Astrocyte (in vitro differentiated cells and primary cell): ENCODE results near the gene CDKAL1.

ENCODE experiments used
- CTCF ChIP-seq: IDR thresholded peaks from 2 replicates; pipeline ENCODE4 v1.5.1; 2011; ENCODE audit warnings: low read depth, mild to moderate bottlenecking, inconsistent platforms, low read length, moderate library complexity; ENCODE audit not compliant: insufficient read depth
- EZH2 ChIP-seq: IDR thresholded peaks from 2 replicates; pipeline ENCODE4 v1.6.1; 2012; ENCODE audit warnings: mild to moderate bottlenecking, low read length, inconsistent platforms; ENCODE audit not compliant: insufficient read depth

GRCh38 chr6:20653085-20653479 lies 118.8 kb downstream of the CDKAL1 start:
- TF ChIP-seq CTCF, result no peak
- no peak for TF ChIP-seq EZH2
